Stimulated activated CD8-positive, alpha-beta memory T cell treated with anti-CD3 and anti-CD28 coated beads, Interleukin-12 subunit alpha, Interleukin-12 subunit beta, amount 100 ng/mL, for 1 hour (primary cell): Measurements from ENCODE around the gene SLC43A3.
"Not testable (repeated sequence)": the region's sequence is repeated elsewhere in the genome, so short reads cannot be mapped to it uniquely, and the experiment has no call there.

Experiments used
- DNase-seq: peaks from one replicate; pipeline ENCODE4 v3.0.0-alpha.2; 2020; ENCODE audit warnings: low read depth

SLC43A3 gene

DNA sequence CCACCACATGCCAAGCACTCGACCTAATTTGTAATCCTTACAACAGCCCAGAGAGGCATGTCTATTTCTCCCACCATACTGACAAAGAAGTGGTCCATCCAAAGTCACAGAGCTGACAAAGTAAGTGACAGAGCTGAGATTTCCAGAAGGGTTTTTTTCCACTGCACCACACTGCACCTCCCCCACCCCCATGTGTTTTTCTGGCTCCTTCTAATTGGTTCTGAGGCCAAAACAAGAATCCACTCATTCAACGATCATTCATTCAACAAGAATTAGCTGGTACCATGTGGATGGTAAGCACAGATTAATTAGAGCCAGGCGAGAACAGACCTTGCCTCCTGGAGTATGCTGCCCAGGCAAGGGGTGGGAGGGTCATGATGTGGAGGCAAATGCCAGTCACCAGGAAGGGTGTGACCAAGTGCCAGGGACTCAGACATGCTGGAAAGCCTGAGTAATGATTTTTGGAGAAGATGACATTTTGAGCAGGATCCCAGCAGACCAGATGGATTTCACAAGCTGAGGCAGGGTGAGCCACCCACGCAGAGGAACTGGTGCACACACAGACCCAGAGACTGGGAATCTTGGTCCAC, 21.6 kb downstream of the SLC43A3 start:
- no peak for DNase-seq

DNA sequence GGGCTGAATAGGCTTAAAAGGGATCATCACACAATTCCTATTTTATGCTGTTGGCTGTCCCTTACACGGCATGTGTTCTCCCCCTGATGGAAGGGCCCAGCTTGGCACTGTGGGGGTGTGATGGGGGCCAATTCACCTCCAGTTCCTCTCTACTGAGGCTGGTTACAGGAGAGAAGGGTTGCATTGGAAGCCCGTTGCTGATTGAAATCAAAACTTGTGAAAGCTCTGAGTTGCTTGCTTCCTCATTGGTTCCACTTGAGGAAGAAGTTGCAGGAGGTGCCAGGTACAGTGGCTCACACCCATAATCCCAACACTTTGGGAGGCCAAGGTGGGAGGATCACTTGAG, 23.1 kb downstream of the SLC43A3 start:
- DNase-seq, result no peak

DNA sequence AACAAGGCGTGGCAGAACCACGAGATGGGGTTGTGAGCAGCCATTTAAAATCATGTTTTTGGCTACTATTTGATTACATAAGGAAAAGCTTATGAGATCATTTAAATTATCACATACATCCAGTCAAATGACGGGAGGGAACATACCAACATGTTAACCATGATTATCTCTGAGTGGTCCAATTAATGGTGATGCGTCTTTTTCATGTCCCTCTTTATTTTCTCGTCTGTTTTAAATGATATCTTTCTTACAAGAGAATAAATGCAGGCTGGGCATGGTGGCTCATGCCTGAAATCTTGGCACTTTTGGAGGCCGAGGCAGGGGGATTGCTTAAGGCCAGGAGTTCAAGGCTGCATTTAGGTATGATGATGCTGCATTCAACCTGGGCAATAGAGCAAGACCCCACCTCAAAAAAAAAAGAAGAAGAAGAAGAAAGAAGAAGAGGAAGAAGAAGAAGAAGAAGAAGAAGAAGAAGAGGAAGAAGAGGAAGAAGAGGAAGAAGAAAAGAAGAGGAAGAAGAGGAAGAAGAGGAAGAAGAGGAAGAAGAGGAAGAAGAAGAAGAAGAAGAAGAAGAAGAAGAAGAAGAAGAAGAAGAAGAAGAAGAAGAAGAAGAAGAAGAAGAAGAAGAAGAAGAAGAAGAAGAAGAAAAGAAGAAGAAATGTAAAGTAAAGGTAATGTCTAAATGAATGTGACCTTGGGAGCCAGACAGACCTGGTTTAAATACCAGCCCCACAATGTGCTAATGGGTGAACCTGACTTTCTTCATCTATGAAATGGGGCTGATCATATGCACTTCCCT, 23.7 kb downstream of the SLC43A3 start:
- DNase-seq, result not testable (repeated sequence)

DNA sequence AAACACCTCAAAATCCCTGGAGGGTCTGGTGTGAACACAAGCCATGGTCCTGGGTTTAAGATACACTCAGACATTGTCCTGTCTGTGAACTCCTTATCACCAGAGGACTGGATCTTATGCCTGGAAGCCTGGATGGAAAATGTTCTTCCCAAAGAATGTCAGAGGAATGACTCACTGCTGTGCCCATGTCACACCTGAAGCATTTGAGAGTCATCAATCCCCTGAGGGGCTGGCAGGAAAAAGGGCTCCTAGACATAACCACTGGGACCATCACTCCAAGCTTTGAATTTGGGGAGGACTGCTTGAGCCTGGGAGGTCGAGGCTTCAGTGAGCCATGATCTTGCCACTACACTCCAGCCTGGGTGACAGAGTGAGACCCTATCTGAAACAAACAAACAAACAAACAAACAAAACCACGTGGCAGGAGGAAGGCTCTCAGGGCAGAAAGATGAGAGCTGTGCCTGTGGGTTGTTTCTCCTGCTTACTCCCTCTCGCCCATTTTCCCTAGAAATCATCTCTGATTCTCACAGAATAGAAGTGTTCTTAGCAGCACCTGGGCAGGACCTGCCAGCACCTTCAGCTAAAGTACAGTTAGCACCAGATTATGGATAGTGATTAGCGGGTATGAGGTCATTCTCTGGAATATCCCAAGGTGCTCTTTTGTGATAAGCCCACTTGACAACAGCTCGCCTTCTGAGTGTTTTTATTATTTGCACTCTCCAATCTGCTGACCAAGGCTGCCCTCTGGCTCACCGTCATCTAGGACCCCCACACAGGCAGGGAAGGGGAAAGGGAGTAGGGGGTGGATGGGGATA, 24.5 kb downstream of the SLC43A3 start:
- no peak for DNase-seq

DNA sequence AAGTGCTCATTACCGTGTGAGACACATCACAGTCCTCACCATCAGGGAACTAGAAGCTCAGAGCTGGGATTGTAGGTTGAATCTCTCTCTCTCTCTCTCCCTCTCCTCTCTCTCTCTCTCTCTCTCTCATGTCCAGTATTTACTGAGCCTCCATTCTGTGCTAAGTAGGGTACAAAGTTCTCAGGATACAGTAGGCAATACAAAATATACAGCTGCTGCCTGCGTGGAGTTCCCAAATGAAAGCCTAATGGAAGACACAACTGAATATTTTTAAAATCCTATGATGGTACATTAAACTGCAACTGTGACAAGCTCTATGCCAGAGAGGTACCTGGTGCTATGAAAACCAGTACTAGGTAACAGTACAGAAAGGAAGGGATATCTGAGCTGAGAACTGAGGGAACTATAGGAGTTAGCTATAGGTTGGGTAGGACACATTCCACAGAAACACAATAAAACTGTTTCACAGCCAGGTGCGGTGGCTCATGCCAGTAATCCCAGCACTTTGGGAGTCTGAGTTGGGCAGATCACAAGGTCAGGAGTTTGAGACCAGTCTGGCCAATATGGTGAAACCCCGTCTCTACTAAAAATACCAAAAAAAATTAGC, 26.8 kb downstream of the SLC43A3 start:
- no peak for DNase-seq

DNA sequence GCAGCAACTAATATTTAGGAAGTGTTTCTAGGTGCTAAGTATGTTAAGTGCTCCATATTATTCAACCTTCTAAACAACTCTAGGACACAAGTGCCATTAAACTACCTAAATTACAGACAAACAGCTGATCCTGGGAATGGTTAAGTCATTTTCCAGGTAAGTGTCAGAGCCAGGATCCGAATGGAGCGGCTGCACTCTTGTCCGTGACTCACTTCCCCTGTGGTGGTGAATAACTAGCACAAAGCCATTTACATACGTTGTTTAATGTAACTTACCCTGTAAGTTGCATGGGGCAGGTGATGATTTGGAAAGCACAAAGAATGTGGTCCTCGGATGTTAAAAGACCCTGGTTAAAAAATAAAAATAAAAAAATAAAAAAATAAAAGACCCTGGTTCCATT, 27.7 kb downstream of the SLC43A3 start:
- DNase-seq, result no peak

DNA sequence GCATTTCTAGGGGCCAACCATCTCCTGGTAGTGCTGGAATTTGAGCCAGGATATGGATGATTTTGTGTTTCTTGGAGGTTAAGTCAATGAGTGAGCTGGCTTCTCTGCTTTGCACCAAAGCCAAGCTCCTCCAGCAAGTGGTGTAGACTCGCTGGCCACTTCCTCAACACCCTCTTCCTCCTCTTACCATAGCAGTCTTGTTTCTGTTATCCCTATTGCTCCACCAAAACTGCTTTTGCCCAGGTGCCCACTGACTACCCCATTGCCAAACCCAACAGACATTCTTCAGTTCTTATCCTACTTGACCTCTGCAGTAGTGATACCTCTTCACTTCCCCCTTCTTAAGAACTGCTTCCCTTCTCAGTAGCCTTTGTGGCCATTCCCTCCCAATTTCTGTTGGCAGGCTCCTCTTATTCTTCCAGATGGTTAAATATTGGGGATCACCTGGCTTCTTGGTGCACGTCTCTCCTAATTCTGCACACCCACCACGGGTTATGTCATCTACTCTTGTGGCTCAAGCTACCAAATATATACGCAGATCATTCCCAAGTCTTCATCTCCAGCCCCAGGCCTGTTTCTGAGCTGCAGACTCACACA, 29.4 kb downstream of the SLC43A3 start:
- no peak for DNase-seq

DNA sequence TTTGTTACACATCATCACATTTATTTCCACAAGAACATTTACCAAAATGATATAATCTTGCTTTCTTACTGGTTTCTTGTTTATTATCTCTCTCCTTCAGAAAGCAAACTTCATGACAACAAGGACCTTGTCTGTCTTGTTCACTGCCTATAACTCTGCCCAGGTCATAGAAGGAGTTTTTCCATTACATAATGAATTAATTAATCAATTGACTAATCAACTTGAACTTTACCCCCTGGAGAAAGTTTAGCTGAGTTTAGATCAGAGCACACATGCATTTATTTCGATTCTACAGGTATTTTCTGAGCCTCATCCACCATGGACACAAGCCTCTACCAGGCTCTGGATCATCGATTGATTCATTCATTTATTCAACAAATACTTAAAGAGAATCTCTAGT, 30.2 kb downstream of the SLC43A3 start:
- DNase-seq, result no peak

DNA sequence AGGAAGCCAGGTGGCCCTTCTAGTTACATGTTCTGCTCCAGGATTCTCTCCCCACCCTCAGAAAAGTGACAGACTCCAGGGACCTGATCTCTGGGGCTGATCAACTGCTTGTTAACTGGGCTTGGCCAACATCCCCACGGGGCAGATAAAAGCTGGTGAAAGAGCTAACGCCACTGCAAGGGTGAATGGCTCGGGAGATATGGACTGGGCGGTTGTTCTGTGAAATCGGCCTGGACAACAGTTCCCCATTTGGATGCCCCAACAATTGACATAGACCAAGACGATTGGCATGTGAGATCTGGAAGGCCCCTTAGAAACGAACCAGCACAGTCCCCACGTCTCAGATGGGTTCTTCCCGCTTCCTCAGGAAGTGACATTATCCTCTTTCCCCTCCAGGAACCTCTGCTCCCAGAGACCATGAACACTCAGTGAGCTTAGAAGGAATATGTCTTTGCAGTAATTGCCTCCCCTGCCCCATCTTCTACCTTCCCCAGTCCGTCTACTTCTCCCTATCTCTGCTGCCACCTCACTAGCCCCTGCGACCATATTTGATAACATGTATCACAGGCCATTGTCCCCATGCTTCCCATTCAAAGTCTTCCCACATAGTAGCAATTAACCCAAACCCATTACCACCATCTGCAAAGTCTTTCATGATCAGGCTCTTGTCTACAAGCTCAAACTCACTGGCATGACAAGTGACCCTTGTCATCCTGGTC, 30.9 kb downstream of the SLC43A3 start:
- no peak for DNase-seq

DNA sequence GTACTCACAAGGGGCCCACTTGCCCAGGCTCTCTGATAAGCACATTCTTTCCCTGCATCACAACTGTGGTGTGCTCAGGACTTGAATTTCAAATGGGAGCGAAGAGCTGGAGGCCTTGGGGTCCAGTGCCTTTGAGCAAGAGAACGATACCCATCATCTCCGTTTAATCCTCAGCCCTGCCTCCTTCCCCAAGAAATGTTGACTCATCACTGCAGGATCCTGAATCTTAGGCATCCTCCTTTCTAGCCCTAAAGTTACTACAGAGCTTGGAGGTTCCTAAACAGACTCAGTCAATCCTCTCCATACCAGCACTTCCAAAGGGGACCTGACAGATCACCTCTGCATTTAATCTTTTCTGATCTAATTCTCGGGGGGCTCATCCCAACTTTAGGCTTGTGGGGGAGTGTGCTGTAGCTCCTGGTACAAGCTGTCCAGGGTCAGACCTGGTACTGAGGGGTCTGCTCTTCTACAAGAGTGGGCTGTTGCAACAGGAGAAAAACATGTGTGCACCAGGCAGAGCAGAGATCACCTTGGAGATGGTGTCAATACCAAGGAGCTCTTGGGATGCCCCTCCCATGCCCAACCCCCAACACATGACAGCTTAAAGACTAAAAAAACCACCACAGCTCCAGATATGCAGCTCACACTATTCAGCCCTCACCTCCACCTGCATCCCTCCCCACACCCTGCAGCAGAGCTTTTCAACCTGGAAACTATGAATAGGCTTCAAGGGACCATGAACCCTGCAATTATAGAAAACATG, 32.5 kb downstream of the SLC43A3 start:
- DNase-seq, result no peak

DNA sequence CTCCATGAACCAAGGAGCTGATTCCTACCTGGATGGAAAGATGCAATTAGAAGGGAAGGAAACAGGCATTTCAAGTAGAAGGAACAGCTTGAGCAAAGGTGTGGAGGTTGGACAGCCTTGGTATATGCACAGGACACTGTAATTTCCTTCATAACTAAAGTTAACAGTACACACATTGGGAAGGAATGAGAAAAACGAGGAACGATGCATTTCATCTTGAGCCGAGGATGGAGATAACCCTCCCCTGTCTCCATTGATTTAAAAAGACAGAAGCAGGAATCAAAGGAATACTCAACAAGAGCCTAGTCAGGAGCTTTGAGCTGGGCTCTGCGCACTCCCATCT, 34.2 kb downstream of the SLC43A3 start:
- DNase-seq, result no peak

DNA sequence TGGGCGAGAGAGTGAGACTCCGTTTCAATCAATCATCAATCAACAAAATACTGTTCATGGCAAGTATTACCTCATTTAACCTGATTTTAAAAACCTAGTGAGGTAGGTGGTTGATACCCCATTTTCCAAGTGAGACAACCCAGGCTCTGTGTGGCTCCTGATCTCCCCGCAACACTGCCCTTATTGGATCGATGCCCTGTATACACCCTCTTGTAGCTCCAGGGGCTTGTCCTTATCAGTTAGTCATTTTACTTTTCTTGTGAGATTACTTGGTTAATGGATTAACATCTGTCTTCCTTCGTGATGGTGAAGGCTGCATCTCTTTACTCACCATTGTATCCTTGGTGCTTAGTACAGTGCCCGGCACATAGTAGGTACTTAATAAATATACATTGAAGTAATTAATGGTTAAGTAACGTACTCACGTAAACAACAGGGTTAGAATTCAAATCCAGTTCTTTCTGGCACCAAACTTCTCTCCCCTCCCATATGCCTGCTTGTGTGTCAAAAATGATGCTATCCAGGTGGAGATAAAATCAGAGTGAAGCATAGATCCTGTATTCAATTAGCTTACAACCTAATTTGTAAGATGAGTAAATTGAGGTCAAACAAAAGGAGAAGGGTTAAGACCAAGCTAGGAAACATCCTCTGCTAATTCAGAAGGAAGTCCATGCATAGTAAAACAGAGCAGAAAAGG, 34.7 kb downstream of the SLC43A3 start:
- no peak for DNase-seq

DNA sequence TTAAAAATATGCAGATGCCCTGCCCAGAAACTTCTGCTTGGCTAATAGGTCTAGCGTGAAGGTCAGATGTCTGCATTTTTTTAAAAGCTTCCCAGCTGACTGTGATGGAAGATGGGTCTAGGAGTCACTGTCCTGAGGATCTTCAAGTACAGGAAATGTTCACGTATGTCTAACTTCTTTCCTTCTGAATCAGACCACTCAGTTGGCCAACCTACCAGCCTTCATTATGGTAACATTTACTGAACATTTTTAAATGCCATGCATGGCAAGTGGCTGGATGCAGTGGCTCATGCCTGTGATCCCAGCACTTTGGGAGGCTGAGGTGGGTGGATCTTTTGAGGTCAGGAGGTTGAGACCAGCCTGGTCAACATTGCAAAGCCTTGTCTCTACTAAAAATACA, 35.4 kb downstream of the SLC43A3 start:
- no peak for DNase-seq

DNA sequence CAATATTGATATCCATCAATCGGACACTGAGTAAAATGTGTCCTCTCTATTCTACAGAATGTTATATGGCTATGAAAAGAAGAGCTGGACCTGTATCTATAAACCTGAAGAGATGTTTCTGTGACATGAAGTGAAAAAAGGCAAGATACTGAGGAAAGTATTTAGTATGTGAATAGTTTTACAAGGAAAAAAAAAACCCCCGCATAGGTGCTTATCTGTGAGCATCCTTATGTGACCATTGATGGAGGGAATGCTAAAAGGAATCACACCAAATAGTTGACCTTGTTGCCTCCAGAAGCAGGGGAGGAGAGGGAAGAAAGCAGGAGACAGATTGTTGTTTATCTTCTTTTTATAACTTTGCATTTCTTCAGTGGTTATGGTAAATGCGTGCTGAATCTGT, 35.8 kb downstream of the SLC43A3 start:
- DNase-seq, result no peak

DNA sequence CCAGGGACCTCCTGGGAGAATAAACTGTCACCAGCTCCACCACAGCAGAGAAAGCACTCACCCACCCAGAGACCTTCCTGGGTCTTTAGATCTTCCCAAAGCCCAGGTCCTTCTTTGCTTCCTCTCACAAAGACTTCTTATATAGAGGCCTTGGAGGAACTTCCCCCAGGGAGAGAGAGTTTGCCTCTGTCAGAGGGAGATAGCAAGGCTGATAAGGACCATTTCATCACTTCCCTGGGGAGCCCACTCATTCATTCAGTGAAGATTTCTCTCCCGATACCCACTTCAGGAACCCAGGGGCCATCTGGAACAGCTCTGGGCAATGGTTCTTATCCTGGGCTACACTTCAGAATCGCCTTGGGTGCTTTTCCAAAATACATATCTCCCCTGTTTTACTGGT, 36.4 kb downstream of the SLC43A3 start, which contains the start of gene PRG2:
PRG2 (minus strand) TSS at position 116 of the 400 bp plus-strand sequence. CDS start 706 bp downstream, outside the sequence.
- DNase-seq, result no peak

DNA sequence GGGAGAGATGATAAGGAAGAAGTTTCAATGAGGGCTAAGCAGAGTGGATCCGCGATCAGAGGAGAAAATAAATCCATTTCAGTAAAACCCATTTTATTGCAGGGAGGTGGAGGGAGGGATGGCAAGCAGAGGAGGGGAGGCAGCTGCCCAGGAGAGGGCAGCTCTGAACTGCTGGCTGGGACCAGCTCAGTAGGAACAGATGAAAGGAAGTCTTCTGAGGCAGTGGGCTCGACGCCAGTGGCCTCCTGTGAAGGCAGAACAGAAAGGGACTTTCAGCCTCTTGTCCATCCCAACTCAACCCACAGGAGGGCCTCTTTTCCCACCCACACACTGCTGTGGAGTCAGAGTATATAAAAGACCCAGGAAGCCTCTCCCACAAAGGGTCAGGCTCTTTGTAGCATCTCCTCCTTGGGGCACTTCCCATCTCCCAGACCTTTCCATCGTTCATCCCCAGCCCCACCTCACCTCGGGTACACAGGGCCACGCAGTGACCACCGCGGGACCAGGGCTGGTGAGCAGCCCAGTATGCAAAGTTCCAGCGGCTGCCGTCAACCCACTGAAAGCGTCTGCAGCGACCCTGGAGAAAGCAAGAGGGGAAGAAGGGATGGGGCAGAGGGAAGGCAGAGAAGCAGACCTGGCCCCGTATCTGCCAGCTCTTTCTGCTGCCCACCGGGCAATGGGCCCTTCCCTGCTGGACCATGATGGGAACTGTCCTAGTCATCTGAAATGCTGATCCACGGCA, 39.5 kb downstream of the SLC43A3 start:
- no peak for DNase-seq

DNA sequence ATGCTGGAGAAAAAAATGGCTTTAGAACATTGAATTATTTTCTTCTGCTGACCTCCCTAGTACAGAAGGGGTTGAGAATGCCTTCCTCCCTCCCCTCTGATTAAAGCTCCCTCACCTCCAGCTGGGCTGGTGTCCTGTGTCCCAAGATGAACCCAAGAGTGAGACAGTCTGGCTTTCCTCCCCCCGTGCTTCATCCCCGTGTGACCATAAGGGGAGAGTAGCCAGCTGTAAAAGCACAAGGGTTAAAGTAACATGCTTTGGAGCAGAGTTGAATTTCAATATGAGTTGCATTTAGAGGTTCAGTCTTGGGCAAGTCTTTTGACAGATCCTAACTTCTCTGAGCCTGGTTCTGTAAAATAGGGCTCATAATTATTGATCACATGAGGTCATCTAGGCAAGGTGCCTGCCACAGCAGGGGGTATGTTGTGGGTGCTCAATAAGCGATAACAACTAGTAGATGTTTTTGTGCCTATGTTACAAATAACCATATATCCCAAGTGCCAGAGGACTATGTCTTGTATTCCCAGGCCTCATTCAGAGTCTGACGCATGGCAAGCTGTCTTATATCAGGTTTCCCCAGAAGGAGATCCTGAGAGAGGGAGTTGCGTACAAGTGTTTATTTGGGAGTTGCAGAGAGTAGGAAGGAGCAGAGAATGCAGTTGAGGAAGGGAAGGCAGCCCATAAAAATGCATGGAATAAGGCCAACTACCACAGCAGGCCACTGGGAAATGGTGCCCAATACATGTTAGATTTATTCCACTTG, 40.6 kb downstream of the SLC43A3 start:
- DNase-seq, result no peak

DNA sequence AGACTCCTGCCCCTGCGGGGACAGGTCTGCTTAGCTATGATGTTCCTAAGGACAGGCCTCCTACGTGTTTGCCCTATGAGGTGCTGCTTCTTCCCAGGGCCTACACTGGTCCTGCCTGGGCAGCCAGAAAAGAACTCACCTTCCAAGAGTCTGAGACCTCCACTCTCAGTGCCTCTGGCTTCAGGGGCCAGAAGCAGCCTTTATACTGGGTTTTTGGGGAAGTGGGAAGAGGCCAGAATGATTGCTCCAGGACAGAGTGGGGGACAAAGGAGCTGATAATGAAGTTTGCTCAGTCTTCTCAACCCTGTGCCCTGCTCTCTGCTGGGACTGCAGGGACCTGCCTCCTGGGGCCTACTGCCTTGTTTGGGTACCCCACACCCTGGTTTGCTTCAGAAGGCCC, 45.9 kb downstream of the SLC43A3 start, which contains the start of gene PRG3:
PRG3 (minus strand) TSS at position 176 of the 400 bp plus-strand sequence. CDS start 442 bp downstream, outside the sequence.
- DNase-seq, result no peak

DNA sequence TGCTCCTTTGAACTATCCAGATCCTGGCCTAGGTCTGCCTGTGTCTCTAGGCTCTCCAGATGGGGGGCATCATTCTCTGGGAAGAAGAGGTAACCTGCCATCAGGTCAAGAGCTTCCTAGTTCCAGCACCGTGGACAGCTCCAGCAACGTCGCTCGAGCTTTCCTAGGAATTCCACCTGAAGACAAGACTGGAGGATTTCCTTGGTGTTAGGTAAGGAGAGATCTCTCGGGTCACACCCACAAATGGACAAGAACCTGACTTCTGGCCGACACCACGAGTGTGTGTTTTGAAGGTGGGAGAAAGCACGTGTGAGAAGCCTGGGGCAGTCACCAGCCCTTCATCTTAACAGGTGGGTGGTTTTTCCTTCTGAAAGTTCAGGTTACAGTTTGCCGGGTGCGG, 47.2 kb downstream of the SLC43A3 start:
- no peak for DNase-seq
